ENCODE measurements around the gene ARRDC3. TPM values are rescaled to one million over a fixed set of nuclear protein-coding genes. Genes with fewer than 3 reads are reported as not detected.
"Not testable (repeated sequence)": the region's sequence is repeated elsewhere in the genome, so short reads cannot be mapped to it uniquely, and the experiment has no call there.

The ARRDC3 gene
- total and polyA plus RNA-seq, 2 of the 8 experiments (the other 6 are each of a cell fraction or from before 2014, with no cell fraction given): 2.9 to 5.7 TPM

GRCh38 chr5:91343916-91344315 lies 39.2 kb downstream of the ARRDC3 start (continued):
- TF ChIP-seq PHF8 (conservative IDR thresholded peaks at IDR 0.05; ENCODE audit: low read depth, low read length): no peak
- TF ChIP-seq RNF2 (IDR thresholded peaks at IDR 0.05; ENCODE audit: borderline replicate concordance, low read depth, low read length, missing control alignments, poor library complexity, severe bottlenecking): no peak
- TF ChIP-seq CHD2 (IDR thresholded peaks at IDR 0.05; ENCODE audit: low read length): no peak

- H2AK5ac ChIP-seq (ENCODE audit: low read depth, low read length); H3K23me2 ChIP-seq (ENCODE audit: low read depth, low read length); H3K79me2 ChIP-seq (ENCODE audit: control insufficient read depth in 1 of 2, insufficient read depth in 2 of 2, low read length in 2 of 2); FAIRE-seq; H3K36me3 ChIP-seq (ENCODE audit: control insufficient read depth in 2 of 4, insufficient read depth in 4 of 4, low read length in 3 of 4); H3K27ac ChIP-seq (ENCODE audit: low read depth, low read length); H3K27me3 ChIP-seq (replicated peaks in 1 of 4; ENCODE audit: control insufficient read depth in 3 of 4, extremely low read depth in 1 of 4, insufficient read depth in 3 of 4, low read length in 3 of 4); H4K8ac ChIP-seq (ENCODE audit: extremely low read depth, insufficient read depth, low read length); H3K79me1 ChIP-seq (ENCODE audit: low read depth, low read length); H3K56ac ChIP-seq (replicated peaks; ENCODE audit: insufficient read length, low read depth, low read length); H4K5ac ChIP-seq (ENCODE audit: insufficient read length, low read depth, low read length); H2BK5ac ChIP-seq (ENCODE audit: low read depth, low read length); H3K4me3 ChIP-seq (ENCODE audit: extremely low read depth in 1 of 4, insufficient read depth in 2 of 4, low read depth in 3 of 4, low read length in 4 of 4); H2AFZ ChIP-seq (ENCODE audit: low read length); H2BK20ac ChIP-seq (ENCODE audit: low read length); H3K4ac ChIP-seq (replicated peaks; ENCODE audit: insufficient read length, low read depth, low read length); H4K91ac ChIP-seq (replicated peaks; ENCODE audit: insufficient read length, low read length); H3K4me1 ChIP-seq (replicated peaks in 1 of 4; ENCODE audit: control insufficient read depth in 3 of 4, insufficient read depth in 4 of 4, low read length in 3 of 4); H3K18ac ChIP-seq (ENCODE audit: extremely low read depth, low read length); H2BK12ac ChIP-seq (ENCODE audit: low read depth, low read length); H3K4me2 ChIP-seq (ENCODE audit: insufficient read depth in 1 of 2, low read depth in 2 of 2, low read length in 2 of 2); H3K9ac ChIP-seq (replicated peaks in 1 of 4; ENCODE audit: extremely low read depth in 1 of 4, low read depth in 3 of 4, low read length in 3 of 4); H3K9me3 ChIP-seq (ENCODE audit: insufficient read depth in 2 of 2, low read depth in 1 of 2, low read length in 1 of 2); H2BK15ac ChIP-seq (ENCODE audit: low read length); H3K14ac ChIP-seq (ENCODE audit: insufficient read length); DNase-seq (ENCODE audit: low read depth in 1 of 2, low spot score in 2 of 2); H2BK120ac ChIP-seq (replicated peaks; ENCODE audit: low read depth, low read length); H4K20me1 ChIP-seq (replicated peaks in 1 of 2; ENCODE audit: control insufficient read depth in 1 of 2, insufficient read depth in 2 of 2, low read length in 2 of 2); H3K23ac ChIP-seq (ENCODE audit: insufficient read length): not testable (repeated sequence)
- 87% methylated on average over 15 of the region's 29 CpGs; no CpG with 5 or more reads in 1 of the 2 experiments for WGBS, 2 experiments (ENCODE audit: extremely low coverage in 1 of 2, insufficient coverage in 1 of 2, insufficient read length in 1 of 2, insufficient replicate concordance in 2 of 2, low coverage in 1 of 2, low lambda C conversion rate in 2 of 2, missing lambda C conversion rate in 1 of 2)
- ChIA-PET POLR2A (ENCODE audit: partially characterized antibody) (interaction anchor here (2.1 kb wide), 1 partner anchor 40 kb away, joined by 8 read pairs; the partner anchor contains the start of gene ARRDC3), CTCF (ENCODE audit: partially characterized antibody) (interaction anchor here (0.7 to 2.6 kb wide), 4 partner anchors 42 to 240 kb away, joined by 3 to 10 read pairs (median 3); no protein-coding TSS in a partner anchor)
Observed at GRCh38 chr5:91342931-91343330, 40.2 kb downstream of the ARRDC3 start.
